Endothelial cell of umbilical vein (primary cell): ENCODE results near the gene UBE2C. TPM values are rescaled to one million over a fixed set of nuclear protein-coding genes. Genes with fewer than 3 reads are reported as not detected.

Experiments used
- BruUV-seq: library from RNA; stranded (reverse); fragments of 400-500 nt; replicated peaks from 2 replicates; lab custom pipeline; 2021; lab: Mats Ljungman, UMichigan
- CTCF ChIA-PET: fragments of 300-600, 350-600 bp; sonication (Branson Sonifier 250); formaldehyde crosslinking; loops from one replicate; lab custom pipeline; 2021; ENCODE audit warnings: antibody characterized with exemption, inconsistent platforms; lab: Charles Lee
- POLR2A ChIA-PET: fragments of 300-600, 350-600 bp; sonication (Branson Sonifier 250); formaldehyde crosslinking; loops from one replicate; lab custom pipeline; 2021; ENCODE audit warnings: antibody characterized with exemption, inconsistent platforms; lab: Charles Lee
- DNase-seq: peaks from one replicate; pipeline ENCODE4 v3.0.0-alpha.2; 2011; ENCODE audit warnings: low read depth, low spot score
- FAIRE-seq: peaks from 2 replicates; lab custom pipeline; 2011; peaks lifted over from hg19 to GRCh38; lab: Jason Lieb, UNC
- H2AFZ ChIP-seq: 2 replicates; pipeline ENCODE4 v1.6.0; 2012; ENCODE audit warnings: low read depth, low read length, control low read depth, inconsistent platforms
- H3K27ac ChIP-seq: 2 replicates; pipeline ENCODE4 v1.5.1; 2011; ENCODE audit warnings: low read depth, mild to moderate bottlenecking, control low read depth, low read length, moderate library complexity; ENCODE audit not compliant: insufficient read depth
- H3K27me3 ChIP-seq, 2 experiments: 2 replicates each; pipeline versions ENCODE4 v1.6.0 to v1.6.1; 2011; ENCODE audit warnings: low read length in 2 of 2, mixed read lengths in 1 of 2; ENCODE audit not compliant: control insufficient read depth in 2 of 2, insufficient read depth in 2 of 2
- H3K36me3 ChIP-seq, 2 experiments: 2 replicates in 1 of 2; 3 replicates in 1 of 2; pipeline ENCODE4 v1.5.1; 2011; ENCODE audit warnings: low read length in 2 of 2, mild to moderate bottlenecking in 1 of 2, moderate library complexity in 1 of 2; ENCODE audit not compliant: control insufficient read depth in 2 of 2, insufficient read depth in 2 of 2; ENCODE audit errors: extremely low read depth in 1 of 2
- H3K4me1 ChIP-seq: 3 replicates; pipeline ENCODE4 v1.5.1; 2011; ENCODE audit warnings: mild to moderate bottlenecking, low read length; ENCODE audit not compliant: control insufficient read depth, insufficient read depth; ENCODE audit errors: extremely low read depth
- H3K4me2 ChIP-seq: 2 replicates; pipeline ENCODE4 v1.6.1; 2011; ENCODE audit warnings: low read length, control low read depth, mixed read lengths; ENCODE audit not compliant: insufficient read depth
- H3K4me3 ChIP-seq, 3 experiments: fragments of 200-600 bp in 1 of 3; sonication (generic), shearing (Covaris generic) in 1 of 3; replicated peaks in 1 of 3; 2 replicates each; pipeline ENCODE4 v1.5.1; 2011 to 2016; ENCODE audit warnings: control low read depth in 3 of 3, low read length in 3 of 3, mild to moderate bottlenecking in 2 of 3, inconsistent platforms in 1 of 3, low read depth in 1 of 3, moderate library complexity in 1 of 3; ENCODE audit not compliant: insufficient read depth in 1 of 3
- H3K79me2 ChIP-seq: 2 replicates; pipeline ENCODE4 v1.6.0; 2012; ENCODE audit warnings: low read length, inconsistent platforms; ENCODE audit not compliant: control insufficient read depth, insufficient read depth
- H3K9ac ChIP-seq: replicated peaks from 2 replicates; pipeline ENCODE3; 2011; ENCODE audit warnings: low read length, control low read depth; ENCODE audit not compliant: insufficient read depth; ENCODE audit errors: extremely low read depth
- H3K9me1 ChIP-seq: replicated peaks from 3 replicates; pipeline ENCODE4 v1.6.0; 2011; ENCODE audit warnings: mild to moderate bottlenecking, low read length; ENCODE audit not compliant: control insufficient read depth, insufficient read depth; ENCODE audit errors: extremely low read depth
- H3K9me3 ChIP-seq: replicated peaks from 2 replicates; pipeline ENCODE4 v1.5.1; 2012; ENCODE audit warnings: low read length, inconsistent platforms; ENCODE audit not compliant: control insufficient read depth, insufficient read depth
- H4K20me1 ChIP-seq: replicated peaks from 2 replicates; pipeline ENCODE3; 2011; ENCODE audit warnings: mild to moderate bottlenecking, low read length; ENCODE audit not compliant: control insufficient read depth, insufficient read depth; ENCODE audit errors: extremely low read depth
- EZH2 ChIP-seq: IDR thresholded peaks from 2 replicates; pipeline ENCODE4 v1.6.1; 2012; ENCODE audit warnings: borderline replicate concordance, low read depth, mild to moderate bottlenecking, moderate library complexity, low read length, inconsistent platforms; ENCODE audit not compliant: severe bottlenecking
- FOS ChIP-seq: IDR thresholded peaks from 2 replicates; pipeline ENCODE4 v1.6.1; 2011; ENCODE audit warnings: mild to moderate bottlenecking, low read length, moderate library complexity, borderline replicate concordance; ENCODE audit not compliant: insufficient read depth
- GATA2 ChIP-seq: IDR thresholded peaks from 2 replicates; pipeline ENCODE4 v1.7.0; 2011; ENCODE audit warnings: low read depth, mild to moderate bottlenecking, moderate library complexity, mixed read lengths, low read length; ENCODE audit not compliant: insufficient read length, insufficient read depth
- JUN ChIP-seq: IDR thresholded peaks from 2 replicates; pipeline ENCODE4 v1.6.1; 2011; ENCODE audit warnings: borderline replicate concordance, low read depth; ENCODE audit not compliant: insufficient read length, insufficient read depth
- MYC ChIP-seq: IDR thresholded peaks from one replicate; pipeline ENCODE4 v1.6.1; 2011; ENCODE audit warnings: mild to moderate bottlenecking, low read depth, low read length
- POLR2A ChIP-seq: IDR thresholded peaks from 2 replicates; pipeline ENCODE4 v1.6.1; 2012; ENCODE audit warnings: low read depth, mild to moderate bottlenecking, control low read depth, low read length
- POLR2AphosphoS5 ChIP-seq: IDR thresholded peaks from 2 replicates; pipeline ENCODE4 v1.6.1; 2012; ENCODE audit warnings: low read depth, mild to moderate bottlenecking, control low read depth, low read length, moderate library complexity; ENCODE audit not compliant: insufficient read depth
- dilution Hi-C: fragments of 300-500 bp; cut with MboI; formaldehyde crosslinking; loops from one replicate; pipeline ENCODE4 v1.15.0; 2019; ENCODE audit warnings: low sequenced_read_pairs; ENCODE audit not compliant: extremely low pct_ligation_motif_present
- intact Hi-C: fragments of 100-400 bp; cut with micrococcal nuclease; formaldehyde crosslinking; loops from one replicate; pipeline ENCODE4 v1.10.0; 2022
- polyA plus RNA-seq, 4 experiments: library from polyadenylated mRNA; depleted of rRNA in 3 of 4; stranded (reverse) in 3 of 4; unstranded in 1 of 4; fragments of >200 nt; gene quantifications; 2 replicates each; pipeline versions ENCODE4 v1.2.1 to v1.2.3, GENCODE V29; 2011 to 2012; ENCODE audit warnings: missing spikeins in 1 of 4
- total RNA-seq: library from RNA; stranded (reverse); gene quantifications from 2 replicates; pipeline ENCODE4 v1.2.3, GENCODE V29; 2021
- TF ChIP-seq, protein P1 (sequence below): IDR thresholded peaks from 2 replicates; pipeline ENCODE4 v1.6.1; 2011; ENCODE audit not compliant: insufficient read depth, insufficient read length
- TF ChIP-seq, protein P2 (sequence below), 2 donors: IDR thresholded peaks; 1 replicate in 1 of 2; 2 replicates in 1 of 2; pipeline ENCODE4 v1.5.1; 2011; ENCODE audit warnings: low read length in 2 of 2, mild to moderate bottlenecking in 2 of 2, moderate library complexity in 2 of 2, control low read depth in 1 of 2, inconsistent platforms in 1 of 2, low read depth in 1 of 2; ENCODE audit not compliant: insufficient read depth in 1 of 2; ENCODE audit errors: extremely low read depth in 1 of 2

UBE2C gene
- total and polyA plus RNA-seq, 2 donors (not counting 3 experiments of a cell fraction or from before 2014, with no cell fraction given) = 129 to 130 TPM

DNA sequence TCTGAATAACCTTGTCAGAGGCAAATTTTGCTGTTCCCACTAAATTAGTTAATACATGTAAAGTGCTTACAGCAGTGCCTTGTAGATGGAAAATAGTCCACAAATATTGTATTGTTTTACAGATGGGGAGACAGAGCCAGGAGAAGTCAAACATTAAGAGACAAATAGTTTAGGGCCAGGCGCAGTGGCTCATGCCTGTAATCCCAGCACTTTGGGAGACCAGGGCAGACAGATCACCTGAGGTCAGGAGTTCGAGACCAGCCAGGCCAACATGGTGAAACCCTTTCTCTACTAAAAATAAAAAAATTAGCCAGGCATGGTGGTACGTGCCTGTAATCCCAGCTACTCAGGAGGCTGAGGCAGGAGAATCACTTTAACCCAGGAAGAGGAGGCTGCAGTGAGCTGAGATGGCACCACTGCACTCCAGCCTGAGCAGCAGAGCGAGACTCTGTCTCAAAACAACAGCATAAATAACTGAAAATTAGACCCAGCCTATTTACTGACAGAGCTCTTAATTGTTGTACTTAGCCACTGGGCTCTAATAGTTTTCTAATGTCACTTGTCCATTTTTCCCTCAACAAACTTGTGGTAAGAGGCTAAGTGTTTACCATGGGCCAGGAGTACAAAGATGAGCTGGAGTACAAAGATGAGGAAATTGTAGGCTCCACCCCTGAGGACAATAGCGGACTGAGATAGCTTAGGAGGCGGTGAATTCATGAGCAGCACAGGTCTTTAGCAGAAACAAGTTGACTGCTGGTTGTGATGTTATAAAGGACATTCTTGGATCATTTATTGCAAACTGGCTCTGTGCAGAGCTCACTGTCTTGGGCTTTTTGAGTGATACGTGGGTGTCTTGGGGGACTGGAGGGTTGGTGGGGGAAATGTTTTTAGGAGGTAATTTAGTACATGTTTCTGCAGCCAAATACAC, 51.4 kb downstream of the UBE2C start:
- POLR2A ChIA-PET = no interaction called here
- intact Hi-C loops = no loop called here

More for the DNA sequence above, 51.4 kb downstream of the UBE2C start:
- DNase-seq (no peak), FAIRE-seq (no peak)
- H3K4me2 ChIP-seq = no peak overlapping the region
- H3K27me3 ChIP-seq = no peaks in the 10 kb centered on the region
- H3K27ac ChIP-seq = no peak overlapping the region
- no peaks in the 10 kb centered on the region for H4K20me1 ChIP-seq
- dilution Hi-C loops = no loop called here
- CTCF ChIA-PET = interaction anchor here (0.7 to 1.4 kb wide), 3 partner anchors 17 to 57 kb away, joined by 3 read pairs; partner anchors contain the start of gene ZSWIM1
- no peaks in the 10 kb centered on the region for H3K79me2 ChIP-seq
- no peak overlapping the region for H3K4me3 ChIP-seq
- no peaks in the 10 kb centered on the region for H3K36me3 ChIP-seq
- BruUV-seq = no TSS peak
- no peak overlapping the region for H3K9ac ChIP-seq
- TF ChIP-seq POLR2AphosphoS5 = no peak
- no peak for TF ChIP-seq POLR2A
- no peak for TF ChIP-seq EZH2
- TF ChIP-seq GATA2 = no peak
- no peak for TF ChIP-seq FOS
- no peak for TF ChIP-seq JUN
- TF ChIP-seq MYC = no peak
- TF ChIP-seq, protein P1, sequence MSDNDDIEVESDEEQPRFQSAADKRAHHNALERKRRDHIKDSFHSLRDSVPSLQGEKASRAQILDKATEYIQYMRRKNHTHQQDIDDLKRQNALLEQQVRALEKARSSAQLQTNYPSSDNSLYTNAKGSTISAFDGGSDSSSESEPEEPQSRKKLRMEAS = no peak
- TF ChIP-seq, protein P2, sequence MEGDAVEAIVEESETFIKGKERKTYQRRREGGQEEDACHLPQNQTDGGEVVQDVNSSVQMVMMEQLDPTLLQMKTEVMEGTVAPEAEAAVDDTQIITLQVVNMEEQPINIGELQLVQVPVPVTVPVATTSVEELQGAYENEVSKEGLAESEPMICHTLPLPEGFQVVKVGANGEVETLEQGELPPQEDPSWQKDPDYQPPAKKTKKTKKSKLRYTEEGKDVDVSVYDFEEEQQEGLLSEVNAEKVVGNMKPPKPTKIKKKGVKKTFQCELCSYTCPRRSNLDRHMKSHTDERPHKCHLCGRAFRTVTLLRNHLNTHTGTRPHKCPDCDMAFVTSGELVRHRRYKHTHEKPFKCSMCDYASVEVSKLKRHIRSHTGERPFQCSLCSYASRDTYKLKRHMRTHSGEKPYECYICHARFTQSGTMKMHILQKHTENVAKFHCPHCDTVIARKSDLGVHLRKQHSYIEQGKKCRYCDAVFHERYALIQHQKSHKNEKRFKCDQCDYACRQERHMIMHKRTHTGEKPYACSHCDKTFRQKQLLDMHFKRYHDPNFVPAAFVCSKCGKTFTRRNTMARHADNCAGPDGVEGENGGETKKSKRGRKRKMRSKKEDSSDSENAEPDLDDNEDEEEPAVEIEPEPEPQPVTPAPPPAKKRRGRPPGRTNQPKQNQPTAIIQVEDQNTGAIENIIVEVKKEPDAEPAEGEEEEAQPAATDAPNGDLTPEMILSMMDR (IDR thresholded peaks at IDR 0.05; ENCODE audit: extremely low read depth in 1 of 2, insufficient read depth in 1 of 2, low read depth in 1 of 2, low read length in 2 of 2) = no peak
- H2AFZ ChIP-seq = no peak overlapping the region
- H3K4me1 ChIP-seq = peaks cover 3% of the 10 kb centered on the region
- H3K9me3 ChIP-seq = no peaks in the 10 kb centered on the region
- no peaks in the 10 kb centered on the region for H3K9me1 ChIP-seq
